Fibroblast of pulmonary artery (primary cell): ENCODE data around the gene EHBP1.
"Not testable (repeated sequence)": the region's sequence is repeated elsewhere in the genome, so short reads cannot be mapped to it uniquely, and the experiment has no call there.

Source experiments
- DNase-seq: peaks from one replicate; pipeline ENCODE4 v3.0.0-alpha.2; 2010; ENCODE audit warnings: low read depth
- H3K4me3 ChIP-seq: replicated peaks from 2 replicates; pipeline ENCODE4 v1.5.1; 2011; ENCODE audit warnings: low read depth, mild to moderate bottlenecking, control low read depth, low read length, moderate library complexity
- TF ChIP-seq, protein P1 (sequence below): IDR thresholded peaks from 2 replicates; pipeline ENCODE4 v1.5.1; 2011; ENCODE audit warnings: mild to moderate bottlenecking, control low read depth, low read length, inconsistent platforms; ENCODE audit errors: missing control alignments

Gene EHBP1

DNA sequence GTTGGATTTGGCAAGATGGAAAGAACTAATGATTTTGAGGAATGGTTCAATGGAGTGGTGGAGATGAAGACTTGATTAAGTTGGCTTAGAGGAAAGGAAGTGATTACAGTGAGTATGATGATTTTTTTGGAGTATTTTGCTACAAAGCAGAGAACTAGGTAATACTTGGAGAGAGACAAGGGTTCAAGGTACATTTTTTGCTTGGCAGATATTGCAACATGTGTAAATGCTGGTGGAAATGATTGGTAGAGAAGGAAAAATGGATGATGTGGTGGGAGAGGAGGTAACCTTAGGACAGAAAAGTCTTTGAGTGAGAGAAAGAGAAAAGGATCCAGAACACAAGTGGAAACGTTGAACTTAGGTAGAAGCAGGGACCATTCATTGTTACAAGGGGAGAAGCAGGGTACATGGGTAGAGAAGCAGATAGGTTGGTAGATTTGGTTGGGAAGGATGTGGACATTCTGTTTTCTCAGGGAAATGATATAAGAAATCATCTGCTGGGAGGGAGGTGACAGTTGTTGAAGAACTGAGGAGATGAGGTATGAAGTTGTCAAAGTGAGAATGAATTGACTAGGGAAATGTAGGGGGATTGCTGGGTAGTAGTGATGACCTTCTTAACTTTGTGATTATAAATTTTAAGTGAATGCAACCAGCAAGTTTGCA is 6.5 kb downstream of the EHBP1 start:
- TF ChIP-seq, protein P1, sequence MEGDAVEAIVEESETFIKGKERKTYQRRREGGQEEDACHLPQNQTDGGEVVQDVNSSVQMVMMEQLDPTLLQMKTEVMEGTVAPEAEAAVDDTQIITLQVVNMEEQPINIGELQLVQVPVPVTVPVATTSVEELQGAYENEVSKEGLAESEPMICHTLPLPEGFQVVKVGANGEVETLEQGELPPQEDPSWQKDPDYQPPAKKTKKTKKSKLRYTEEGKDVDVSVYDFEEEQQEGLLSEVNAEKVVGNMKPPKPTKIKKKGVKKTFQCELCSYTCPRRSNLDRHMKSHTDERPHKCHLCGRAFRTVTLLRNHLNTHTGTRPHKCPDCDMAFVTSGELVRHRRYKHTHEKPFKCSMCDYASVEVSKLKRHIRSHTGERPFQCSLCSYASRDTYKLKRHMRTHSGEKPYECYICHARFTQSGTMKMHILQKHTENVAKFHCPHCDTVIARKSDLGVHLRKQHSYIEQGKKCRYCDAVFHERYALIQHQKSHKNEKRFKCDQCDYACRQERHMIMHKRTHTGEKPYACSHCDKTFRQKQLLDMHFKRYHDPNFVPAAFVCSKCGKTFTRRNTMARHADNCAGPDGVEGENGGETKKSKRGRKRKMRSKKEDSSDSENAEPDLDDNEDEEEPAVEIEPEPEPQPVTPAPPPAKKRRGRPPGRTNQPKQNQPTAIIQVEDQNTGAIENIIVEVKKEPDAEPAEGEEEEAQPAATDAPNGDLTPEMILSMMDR, result no peak
- H3K4me3 ChIP-seq, result no peak overlapping the region
- no peak for DNase-seq

DNA sequence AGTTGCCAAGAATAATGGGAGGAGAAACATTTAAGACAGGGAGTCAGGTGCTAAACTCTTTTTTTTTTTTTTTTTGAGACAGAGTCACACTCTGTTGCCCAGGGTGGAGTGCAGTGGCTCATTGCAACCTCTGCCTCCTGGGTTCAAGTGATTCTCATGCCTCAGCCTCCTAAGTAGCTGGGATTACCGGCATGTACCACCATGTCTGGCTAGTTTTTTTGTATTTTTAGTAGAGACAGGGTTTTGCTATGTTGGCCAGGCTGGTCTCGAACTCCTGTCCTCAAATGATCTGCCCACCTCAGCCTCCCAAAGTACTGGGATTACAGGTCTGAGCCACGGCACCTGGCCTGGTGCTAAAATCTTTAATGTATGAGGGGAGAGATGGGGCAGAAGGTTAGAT is 7.7 kb downstream of the EHBP1 start:
- not testable (repeated sequence) for DNase-seq, H3K4me3 ChIP-seq

DNA sequence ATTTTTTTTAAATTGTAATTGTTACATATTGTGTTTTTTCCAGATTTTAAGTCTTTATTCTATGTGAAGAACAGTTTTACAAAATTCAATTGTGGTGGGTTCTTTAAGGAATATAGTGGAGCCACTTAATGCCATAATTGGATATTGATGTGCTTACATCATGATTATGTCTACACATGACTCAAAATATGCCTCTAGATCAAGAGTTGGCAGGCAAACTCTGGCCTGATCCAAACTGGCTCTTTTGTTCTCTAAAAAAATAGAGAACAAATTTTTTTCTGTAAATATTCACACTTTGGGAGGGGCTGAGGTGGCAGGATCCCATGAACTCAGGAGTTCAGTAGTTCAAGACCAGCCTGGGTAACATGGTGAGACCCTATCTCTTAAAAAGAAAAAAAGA is 8.3 kb downstream of the EHBP1 start:
- TF ChIP-seq, protein P1, result no peak
- DNase-seq, result peak; percentile 29
- no peak overlapping the region for H3K4me3 ChIP-seq

DNA sequence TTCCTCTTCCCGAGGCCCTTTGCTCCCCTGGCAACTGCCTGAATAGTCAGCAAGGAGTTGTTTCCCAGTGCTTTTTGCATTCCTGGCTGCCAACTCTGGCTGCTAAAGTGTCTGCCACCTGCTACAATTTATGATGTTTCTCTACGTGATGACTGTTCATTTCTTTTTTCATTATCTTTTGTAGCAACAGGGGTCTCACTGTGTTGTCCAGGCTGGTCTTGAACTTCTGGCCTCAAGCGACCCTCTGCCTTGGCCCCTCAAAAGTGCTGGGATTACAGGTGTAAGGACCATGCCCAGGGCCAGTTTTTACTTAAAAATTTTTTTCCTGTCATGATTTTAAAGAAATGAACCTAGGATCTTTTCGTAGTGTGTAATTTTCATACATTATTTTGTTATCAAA is 11.3 kb downstream of the EHBP1 start:
- TF ChIP-seq, protein P1, result no peak
- DNase-seq, result no peak
- no peak overlapping the region for H3K4me3 ChIP-seq

DNA sequence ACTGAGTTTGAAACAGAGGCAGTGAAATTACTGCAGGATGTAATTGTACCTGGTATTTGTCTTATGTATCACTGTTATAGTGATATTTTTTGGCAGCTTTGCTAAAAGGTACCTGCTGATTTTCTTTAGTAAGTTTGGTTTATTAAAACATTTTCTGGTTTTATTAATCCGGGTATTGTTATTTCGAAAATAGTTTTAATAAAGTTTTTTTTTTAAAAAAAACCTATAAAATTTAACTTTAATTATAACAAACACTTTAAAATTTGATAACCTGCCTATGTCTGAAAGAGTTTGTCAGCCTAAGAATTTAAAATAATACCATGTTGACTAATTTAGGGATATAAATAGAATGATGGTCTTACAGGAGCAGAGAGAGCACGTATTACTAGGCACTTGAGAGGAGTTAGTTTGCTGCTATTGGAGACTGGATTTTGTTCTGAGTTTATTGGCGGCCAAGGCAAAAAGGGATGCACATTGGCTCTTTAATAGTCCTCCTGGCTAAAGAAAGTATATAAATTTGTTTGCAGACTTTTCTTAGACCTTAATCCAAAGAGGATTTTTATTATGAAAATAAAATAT is 12.1 kb downstream of the EHBP1 start:
- TF ChIP-seq, protein P1, result no peak

DNA sequence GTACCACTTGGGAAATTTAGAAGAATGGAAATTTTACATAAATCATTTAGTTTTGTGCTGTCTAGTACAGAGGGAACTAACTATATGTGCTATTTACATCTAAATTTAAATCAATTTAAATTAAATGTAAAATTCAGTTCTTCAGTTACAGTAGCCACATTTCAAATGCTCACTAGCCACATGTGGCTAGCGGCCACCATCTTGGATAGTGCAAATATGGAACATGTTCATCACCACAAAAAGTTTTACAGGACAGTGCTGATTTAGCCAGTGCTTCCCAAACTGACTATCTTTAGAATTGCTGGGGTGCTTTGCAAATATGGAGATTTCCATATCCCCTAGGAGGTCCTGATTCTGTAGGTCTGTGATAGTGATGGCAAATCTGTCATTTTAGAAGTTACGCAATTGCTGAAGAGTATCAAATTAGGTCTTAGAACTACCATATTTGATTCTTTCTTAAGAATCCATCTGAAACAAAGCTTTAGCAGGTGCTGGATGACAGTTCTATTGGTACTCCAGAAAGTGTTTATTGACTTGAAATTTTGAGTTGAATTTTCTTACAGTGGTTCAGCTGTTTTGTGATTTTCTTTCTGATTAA is 12.8 kb downstream of the EHBP1 start:
- DNase-seq, result no peak
- TF ChIP-seq, protein P1, result no peak
- H3K4me3 ChIP-seq, result no peak overlapping the region

More for the DNA sequence above, 12.1 kb downstream of the EHBP1 start:
- no peak for DNase-seq
- H3K4me3 ChIP-seq, result no peak overlapping the region

DNA sequence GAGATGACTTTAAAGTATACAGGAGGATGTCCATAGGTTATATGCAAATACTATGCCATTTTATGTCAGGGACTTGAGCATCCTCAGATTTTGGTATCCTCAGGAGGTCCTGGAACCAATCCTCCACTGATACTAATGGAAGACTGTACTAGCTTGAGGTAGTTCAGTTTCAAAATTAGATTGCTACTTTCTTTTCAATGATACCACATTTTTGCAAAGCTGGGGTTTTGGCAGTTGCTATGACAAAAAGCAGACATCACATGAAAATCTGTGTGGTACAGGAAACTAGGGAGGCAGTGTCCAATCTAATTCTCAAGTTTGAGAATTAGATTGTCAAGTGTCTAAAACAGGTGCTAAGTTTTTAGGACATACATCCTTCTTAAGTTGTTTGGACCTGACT is 14.2 kb downstream of the EHBP1 start:
- TF ChIP-seq, protein P1, result no peak
- no peak for DNase-seq
- H3K4me3 ChIP-seq, result no peak overlapping the region
